Adrenal gland (tissue), 5 donors: ENCODE measurements around the gene HNRNPUL1.

Experiments used
- POLR2A ChIP-seq, 2 donors: fragments of 450-650 bp; IDR thresholded peaks; one replicate each; pipeline ENCODE4 v1.6.1; 2017; ENCODE audit warnings: antibody characterized with exemption in 2 of 2, mild to moderate bottlenecking in 2 of 2, moderate library complexity in 1 of 2
- TF ChIP-seq, protein P1 (sequence below), 6 experiments: fragments of 450-650 bp in 4 of 6; fragments of 200-600 bp in 2 of 6; sonication (generic) in 1 of 6; IDR thresholded peaks; 1 replicate in 5 of 6; 2 replicates in 1 of 6; pipeline versions ENCODE4 v1.5.1 to v1.8.0; 2016 to 2021; ENCODE audit warnings: antibody characterized with exemption in 6 of 6, mild to moderate bottlenecking in 2 of 6, moderate library complexity in 1 of 6
- donor health status: DM: no; HTN: no; CAD: no.

- TF ChIP-seq, protein P1, sequence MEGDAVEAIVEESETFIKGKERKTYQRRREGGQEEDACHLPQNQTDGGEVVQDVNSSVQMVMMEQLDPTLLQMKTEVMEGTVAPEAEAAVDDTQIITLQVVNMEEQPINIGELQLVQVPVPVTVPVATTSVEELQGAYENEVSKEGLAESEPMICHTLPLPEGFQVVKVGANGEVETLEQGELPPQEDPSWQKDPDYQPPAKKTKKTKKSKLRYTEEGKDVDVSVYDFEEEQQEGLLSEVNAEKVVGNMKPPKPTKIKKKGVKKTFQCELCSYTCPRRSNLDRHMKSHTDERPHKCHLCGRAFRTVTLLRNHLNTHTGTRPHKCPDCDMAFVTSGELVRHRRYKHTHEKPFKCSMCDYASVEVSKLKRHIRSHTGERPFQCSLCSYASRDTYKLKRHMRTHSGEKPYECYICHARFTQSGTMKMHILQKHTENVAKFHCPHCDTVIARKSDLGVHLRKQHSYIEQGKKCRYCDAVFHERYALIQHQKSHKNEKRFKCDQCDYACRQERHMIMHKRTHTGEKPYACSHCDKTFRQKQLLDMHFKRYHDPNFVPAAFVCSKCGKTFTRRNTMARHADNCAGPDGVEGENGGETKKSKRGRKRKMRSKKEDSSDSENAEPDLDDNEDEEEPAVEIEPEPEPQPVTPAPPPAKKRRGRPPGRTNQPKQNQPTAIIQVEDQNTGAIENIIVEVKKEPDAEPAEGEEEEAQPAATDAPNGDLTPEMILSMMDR (IDR thresholded peaks at IDR 0.05): no peak
- peak in 1 of 2 donors; percentile 43 for TF ChIP-seq POLR2A (IDR thresholded peaks at IDR 0.05)
Observed at GRCh38 chr19:41219924-41220567, 44.1 kb upstream of the HNRNPUL1 start.
